Sigmoid colon (tissue), 4 donors: ENCODE measurements around the gene TLCD3A.
"Not testable (repeated sequence)": the region's sequence is repeated elsewhere in the genome, so short reads cannot be mapped to it uniquely, and the experiment has no call there.

Experiments
- POLR2A ChIP-seq, 2 donors: fragments of 450-650 bp; IDR thresholded peaks; one replicate each; pipeline ENCODE4 v1.6.1; 2016; ENCODE audit warnings: antibody characterized with exemption in 2 of 2, mild to moderate bottlenecking in 2 of 2, moderate library complexity in 2 of 2
- POLR2AphosphoS5 ChIP-seq, 4 donors: sonication (generic); formaldehyde crosslinking; IDR thresholded peaks; one replicate each; pipeline ENCODE4 v1.6.1; 2017; ENCODE audit warnings: antibody characterized with exemption in 4 of 4
- TF ChIP-seq, protein P1 (sequence below), 4 experiments: fragments of 450-650 bp in 3 of 4; fragments of 200-600 bp in 1 of 4; IDR thresholded peaks; one replicate each; pipeline ENCODE4 v1.5.1; 2016 to 2019; ENCODE audit warnings: antibody characterized with exemption in 4 of 4, mild to moderate bottlenecking in 3 of 4, moderate library complexity in 2 of 4

DNA sequence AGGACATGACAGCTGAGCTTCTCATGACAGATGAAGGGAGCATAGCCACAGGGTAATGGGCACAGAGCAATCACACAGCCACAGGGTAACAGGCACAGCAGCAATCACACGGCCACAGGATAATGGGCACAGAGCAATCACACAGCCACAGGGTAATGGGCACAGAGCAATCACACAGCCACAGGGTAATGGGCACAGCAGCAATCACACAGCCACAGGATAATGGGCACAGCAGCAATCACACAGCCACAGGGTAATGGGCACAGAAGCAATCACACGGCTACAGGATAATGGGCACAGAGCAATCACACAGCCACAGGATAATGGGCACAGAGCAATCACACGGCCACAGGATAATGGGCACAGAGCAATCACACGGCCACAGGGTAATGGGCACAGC, 16.2 kb downstream of the TLCD3A start:
- TF ChIP-seq POLR2AphosphoS5, POLR2A (IDR thresholded peaks at IDR 0.05): not testable (repeated sequence)
- TF ChIP-seq, protein P1, sequence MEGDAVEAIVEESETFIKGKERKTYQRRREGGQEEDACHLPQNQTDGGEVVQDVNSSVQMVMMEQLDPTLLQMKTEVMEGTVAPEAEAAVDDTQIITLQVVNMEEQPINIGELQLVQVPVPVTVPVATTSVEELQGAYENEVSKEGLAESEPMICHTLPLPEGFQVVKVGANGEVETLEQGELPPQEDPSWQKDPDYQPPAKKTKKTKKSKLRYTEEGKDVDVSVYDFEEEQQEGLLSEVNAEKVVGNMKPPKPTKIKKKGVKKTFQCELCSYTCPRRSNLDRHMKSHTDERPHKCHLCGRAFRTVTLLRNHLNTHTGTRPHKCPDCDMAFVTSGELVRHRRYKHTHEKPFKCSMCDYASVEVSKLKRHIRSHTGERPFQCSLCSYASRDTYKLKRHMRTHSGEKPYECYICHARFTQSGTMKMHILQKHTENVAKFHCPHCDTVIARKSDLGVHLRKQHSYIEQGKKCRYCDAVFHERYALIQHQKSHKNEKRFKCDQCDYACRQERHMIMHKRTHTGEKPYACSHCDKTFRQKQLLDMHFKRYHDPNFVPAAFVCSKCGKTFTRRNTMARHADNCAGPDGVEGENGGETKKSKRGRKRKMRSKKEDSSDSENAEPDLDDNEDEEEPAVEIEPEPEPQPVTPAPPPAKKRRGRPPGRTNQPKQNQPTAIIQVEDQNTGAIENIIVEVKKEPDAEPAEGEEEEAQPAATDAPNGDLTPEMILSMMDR (IDR thresholded peaks at IDR 0.05), result not testable (repeated sequence)
